H1 (cell line): ENCODE results near the gene LIN37. TPM values are rescaled to one million over a fixed set of nuclear protein-coding genes. Genes with fewer than 3 reads are reported as not detected.
A peak's percentile ranks its signal among the peaks of the same experiment; 100 is the strongest.

Experiments used
- ASH2L ChIP-seq: fragments of 200-600, 300-600 bp; sonication (generic); IDR thresholded peaks from one replicate; pipeline ENCODE4 v1.7.1; 2017; ENCODE audit warnings: low read length
- BCL11A ChIP-seq, 2 experiments: IDR thresholded peaks; one replicate each; pipeline ENCODE4 v1.6.1; 2011; ENCODE audit warnings: low read depth in 2 of 2, low read length in 2 of 2, mild to moderate bottlenecking in 2 of 2
- CBX8 ChIP-seq: fragments of 300-800, 300-1000 bp; sonication (generic); IDR thresholded peaks from 2 replicates; pipeline ENCODE4 v1.7.1; 2016; ENCODE audit warnings: low read depth, low read length, borderline replicate concordance
- CEBPB ChIP-seq: IDR thresholded peaks from 2 replicates; pipeline ENCODE4 v1.6.1; 2012; ENCODE audit warnings: low read depth, low read length
- CTBP2 ChIP-seq: IDR thresholded peaks from 2 replicates; pipeline ENCODE4 v1.7.0; 2011; ENCODE audit warnings: borderline replicate concordance, mild to moderate bottlenecking, moderate library complexity, mixed read lengths, low read length; ENCODE audit not compliant: insufficient read depth, insufficient read length
- GTF2F1 ChIP-seq: IDR thresholded peaks from 2 replicates; pipeline ENCODE4 v1.6.1; 2012; ENCODE audit warnings: low read depth, low read length, improper control_type of control experiment, borderline replicate concordance
- KDM5A ChIP-seq: fragments of 200-600 bp; IDR thresholded peaks from 2 replicates; pipeline ENCODE4 v1.7.1; 2012; ENCODE audit warnings: mild to moderate bottlenecking, low read length, inconsistent platforms, mixed read lengths
- NANOG ChIP-seq: IDR thresholded peaks from 2 replicates; pipeline ENCODE4 v1.6.1; 2011; ENCODE audit warnings: low read length, low read depth, mild to moderate bottlenecking, inconsistent platforms; ENCODE audit not compliant: insufficient read depth, poor library complexity, severe bottlenecking
- POLR2A ChIP-seq, 2 experiments: IDR thresholded peaks; 1 replicate in 1 of 2; 2 replicates in 1 of 2; pipeline ENCODE4 v1.6.1; 2011; ENCODE audit warnings: low read depth in 2 of 2, low read length in 2 of 2, mild to moderate bottlenecking in 2 of 2; ENCODE audit errors: control extremely low read depth in 1 of 2
- POLR2AphosphoS5 ChIP-seq: IDR thresholded peaks from 2 replicates; pipeline ENCODE4 v1.6.1; 2011; ENCODE audit warnings: low read depth, low read length
- POU5F1 ChIP-seq: IDR thresholded peaks from 2 replicates; pipeline ENCODE4 v1.6.1; 2011; ENCODE audit warnings: low read depth, mild to moderate bottlenecking, low read length, moderate library complexity
- RAD21 ChIP-seq, 2 experiments: IDR thresholded peaks in 1 of 2; conservative IDR thresholded peaks in 1 of 2; 2 replicates each; pipeline ENCODE4 v1.6.1; 2011; ENCODE audit warnings: low read depth in 2 of 2, low read length in 2 of 2, improper control_type of control experiment in 1 of 2, inconsistent platforms in 1 of 2, mild to moderate bottlenecking in 1 of 2, moderate library complexity in 1 of 2
- RFX5 ChIP-seq: IDR thresholded peaks from 2 replicates; pipeline ENCODE4 v1.6.1; 2011; ENCODE audit warnings: low read depth, low read length, improper control_type of control experiment, borderline replicate concordance
- RXRA ChIP-seq: IDR thresholded peaks from 2 replicates; pipeline ENCODE4 v1.6.1; 2011; ENCODE audit warnings: low read depth, mild to moderate bottlenecking, low read length, moderate library complexity; ENCODE audit not compliant: insufficient read depth
- SIRT6 ChIP-seq: IDR thresholded peaks from one replicate; pipeline ENCODE4 v1.7.1; 2012; ENCODE audit warnings: low read length, inconsistent platforms
- SIX5 ChIP-seq: IDR thresholded peaks from 2 replicates; pipeline ENCODE4 v1.6.1; 2011; ENCODE audit warnings: mild to moderate bottlenecking, low read depth, low read length
- SRF ChIP-seq: IDR thresholded peaks from 2 replicates; pipeline ENCODE4 v1.6.1; 2011; ENCODE audit warnings: mild to moderate bottlenecking, low read depth, low read length, moderate library complexity
- TAF1 ChIP-seq: IDR thresholded peaks from 2 replicates; pipeline ENCODE4 v1.6.1; 2011; ENCODE audit warnings: mild to moderate bottlenecking, low read depth, low read length
- TAF7 ChIP-seq: optimal IDR thresholded peaks from 2 replicates; pipeline ENCODE3; 2011; ENCODE audit warnings: low read depth, mild to moderate bottlenecking, inconsistent platforms, low read length, moderate library complexity, borderline replicate concordance
- TBP ChIP-seq: IDR thresholded peaks from 2 replicates; pipeline ENCODE4 v1.6.1; 2011; ENCODE audit warnings: low read depth, low read length, improper control_type of control experiment
- polyA plus RNA-seq, 7 experiments: library from polyadenylated mRNA; depleted of rRNA in 3 of 7; stranded (reverse) in 5 of 7; unstranded in 2 of 7; fragments of >200 nt in 5 of 7; fragments of 200-250 nt in 2 of 7; gene quantifications; 1 replicate in 5 of 7; 2 replicates in 1 of 7; 4 replicates in 1 of 7; pipeline versions ENCODE4 v1.2.1 to v1.2.3, GENCODE V29; 2011 to 2013; ENCODE audit warnings: missing spikeins in 2 of 7, mixed read lengths in 2 of 7
- total RNA-seq: library from RNA; stranded (reverse); fragmentation: NEBNext Ultra II Directional; extraction: Animal tissue kit (Norgen Biotek cat#: 25700); gene quantifications from 2 replicates; pipeline ENCODE4 v1.2.1, GENCODE V29; 2021
- TF ChIP-seq, protein P1 (sequence below): IDR thresholded peaks from 2 replicates; pipeline ENCODE4 v1.6.1; 2011; ENCODE audit warnings: low read length, improper control_type of control experiment
- TF ChIP-seq, protein P2 (sequence below): IDR thresholded peaks from 2 replicates; pipeline ENCODE4 v1.6.1; 2012; ENCODE audit warnings: low read length, inconsistent platforms

LIN37 gene
- total and polyA plus RNA-seq, 2 of the 8 experiments (the other 6 are each of a cell fraction or from before 2014, with no cell fraction given) = 3.8 to 9.8 TPM

DNA sequence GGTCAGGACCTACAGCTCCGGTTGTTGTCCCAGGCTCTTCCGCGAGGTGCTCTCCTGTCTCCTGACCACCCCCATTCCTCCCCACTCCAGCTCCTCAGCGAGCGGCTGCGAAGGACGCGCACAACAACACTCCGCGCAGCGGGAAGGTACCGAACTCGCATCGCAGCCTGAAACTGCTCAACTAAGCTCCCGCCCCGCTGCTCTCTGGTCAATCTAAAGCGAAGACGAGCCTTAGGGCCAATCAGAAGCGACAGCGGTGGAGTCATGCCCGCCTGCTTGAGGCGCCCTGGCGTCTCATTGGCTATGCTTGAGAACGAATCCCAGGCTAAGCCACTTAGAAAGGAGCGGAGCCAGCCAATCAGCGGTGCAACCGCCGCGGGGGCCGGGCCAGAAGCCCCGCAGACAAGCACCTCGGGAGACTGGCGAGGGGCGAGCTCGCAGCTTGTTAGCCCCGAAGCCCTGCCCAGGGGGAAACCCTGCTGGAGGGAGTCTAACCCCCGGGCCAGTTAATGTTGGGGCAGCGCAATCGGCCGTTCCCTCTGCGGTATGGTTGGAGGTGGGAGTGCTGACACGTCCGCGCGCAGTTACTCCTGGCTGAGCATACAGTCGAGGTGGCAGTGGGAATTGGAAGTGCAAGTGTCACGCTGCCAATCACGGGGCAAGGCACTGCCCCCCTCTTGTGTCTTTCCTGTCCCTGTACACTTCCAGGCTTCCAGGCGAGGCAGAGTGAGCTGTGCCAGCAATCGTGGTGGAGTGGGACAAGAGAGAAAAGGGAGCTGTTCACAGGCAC is 46.0 kb upstream of the LIN37 start (continued):
- TF ChIP-seq BCL11A (IDR thresholded peaks at IDR 0.05; ENCODE audit: low read depth in 2 of 2, low read length in 2 of 2) (no peak), CBX8 (no peak), RXRA (no peak), ASH2L (no peak), TAF7 (no peak), POLR2AphosphoS5 (no peak; the same call in 1 of the 2 replicates), GTF2F1 (no peak), RAD21 (IDR thresholded peaks at IDR 0.05 in 1 of 2, conservative IDR thresholded peaks at IDR 0.05 in 1 of 2; ENCODE audit: low read depth in 2 of 2, low read length in 2 of 2) (no peak), SRF (no peak), CEBPB (no peak), TAF1 (peak; percentile 69; the same call in 1 of the 2 replicates), SIX5 (no peak), SIRT6 (no peak), RFX5 (no peak), POLR2A (IDR thresholded peaks at IDR 0.05; ENCODE audit: control extremely low read depth in 1 of 2, low read depth in 2 of 2, low read length in 2 of 2) (peak in 1 of 2 experiments; percentile 44; a peak in 1 of 3 replicates), TBP (peak; percentile 43; the same call in 1 of the 2 replicates), POU5F1 (no peak), CTBP2 (no peak), NANOG (no peak), KDM5A (no peak)
- TF ChIP-seq, protein P1, sequence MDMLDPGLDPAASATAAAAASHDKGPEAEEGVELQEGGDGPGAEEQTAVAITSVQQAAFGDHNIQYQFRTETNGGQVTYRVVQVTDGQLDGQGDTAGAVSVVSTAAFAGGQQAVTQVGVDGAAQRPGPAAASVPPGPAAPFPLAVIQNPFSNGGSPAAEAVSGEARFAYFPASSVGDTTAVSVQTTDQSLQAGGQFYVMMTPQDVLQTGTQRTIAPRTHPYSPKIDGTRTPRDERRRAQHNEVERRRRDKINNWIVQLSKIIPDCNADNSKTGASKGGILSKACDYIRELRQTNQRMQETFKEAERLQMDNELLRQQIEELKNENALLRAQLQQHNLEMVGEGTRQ = no peak
- TF ChIP-seq, protein P2, sequence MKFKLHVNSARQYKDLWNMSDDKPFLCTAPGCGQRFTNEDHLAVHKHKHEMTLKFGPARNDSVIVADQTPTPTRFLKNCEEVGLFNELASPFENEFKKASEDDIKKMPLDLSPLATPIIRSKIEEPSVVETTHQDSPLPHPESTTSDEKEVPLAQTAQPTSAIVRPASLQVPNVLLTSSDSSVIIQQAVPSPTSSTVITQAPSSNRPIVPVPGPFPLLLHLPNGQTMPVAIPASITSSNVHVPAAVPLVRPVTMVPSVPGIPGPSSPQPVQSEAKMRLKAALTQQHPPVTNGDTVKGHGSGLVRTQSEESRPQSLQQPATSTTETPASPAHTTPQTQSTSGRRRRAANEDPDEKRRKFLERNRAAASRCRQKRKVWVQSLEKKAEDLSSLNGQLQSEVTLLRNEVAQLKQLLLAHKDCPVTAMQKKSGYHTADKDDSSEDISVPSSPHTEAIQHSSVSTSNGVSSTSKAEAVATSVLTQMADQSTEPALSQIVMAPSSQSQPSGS = no peak
